Ovary (tissue), 9 donors: Measurements from ENCODE around the gene AGR3. TPM values are rescaled to one million over a fixed set of nuclear protein-coding genes. Genes with fewer than 3 reads are reported as not detected.

Experiments
- DNase-seq, 5 donors: peaks; one replicate each; pipeline ENCODE4 v3.0.0-alpha.2; 2019 to 2020
- H3K27ac ChIP-seq, 2 donors: fragments of 200-600 bp; one replicate each; pipeline versions ENCODE4 v1.5.1 to v1.8.0; 2019 to 2022
- H3K27me3 ChIP-seq: fragments of 200-600 bp; one replicate; pipeline ENCODE4 v1.8.0; 2022
- H3K36me3 ChIP-seq: fragments of 200-600 bp; sonication (generic); one replicate; pipeline ENCODE4 v1.5.1; 2019
- H3K4me1 ChIP-seq: one replicate; pipeline ENCODE4 v1.8.1; 2013; ENCODE audit warnings: mild to moderate bottlenecking, moderate library complexity; ENCODE audit not compliant: insufficient read depth
- H3K4me3 ChIP-seq: fragments of 200-600 bp; sonication (generic); one replicate; pipeline ENCODE4 v1.5.1; 2017
- H3K9me3 ChIP-seq, 2 donors: fragments of 200-600 bp in 1 of 2; sonication (generic) in 1 of 2; one replicate each; pipeline versions ENCODE4 v1.5.1 to v1.8.1; 2013 to 2019; ENCODE audit warnings: mild to moderate bottlenecking in 1 of 2, moderate library complexity in 1 of 2
- CTCF ChIP-seq, 3 donors: fragments of 450-650 bp in 2 of 3; fragments of 200-600 bp in 1 of 3; IDR thresholded peaks; one replicate each; pipeline versions ENCODE4 v1.5.1 to v1.8.0; 2016 to 2022; ENCODE audit warnings: antibody characterized with exemption in 3 of 3, mild to moderate bottlenecking in 1 of 3
- EP300 ChIP-seq: sonication (generic); formaldehyde crosslinking; IDR thresholded peaks from one replicate; pipeline ENCODE4 v1.6.1; 2017; ENCODE audit warnings: antibody characterized with exemption
- POLR2A ChIP-seq: fragments of 450-650 bp; IDR thresholded peaks from one replicate; pipeline ENCODE4 v1.6.1; 2017; ENCODE audit warnings: antibody characterized with exemption, mild to moderate bottlenecking, moderate library complexity
- WGBS, 3 donors: extraction: QIAGEN DNeasy Blood & Tissue Kit in 1 of 3; methylation state at CpG; one replicate each; pipeline versions ENCODE4 v1.1.5 to v1.1.7; 2013 to 2017; 5-methylcytosine and 5-hydroxymethylcytosine counted together
- intact Hi-C, 4 donors: fragments of 100-400 bp; cut with DNase I; formaldehyde crosslinking; loops; one replicate each; pipeline versions ENCODE4 v1.11.0 to v1.15.1; 2022 to 2023
- polyA plus RNA-seq, 2 donors: library from polyadenylated mRNA; stranded (reverse); fragments of 200-250 nt in 1 of 2; fragments of 350-450 nt in 1 of 2; fragmentation: Illumina TruSeq in 1 of 2; extraction: RNeasy Lipid Tissue Mini Kit (QIAGEN cat#74804) in 1 of 2; gene quantifications; one replicate each; pipeline ENCODE4 v1.2.3, GENCODE V29; 2013 to 2014
- total RNA-seq, 7 donors: library from RNA; depleted of rRNA in 2 of 7; stranded (reverse); fragments of >200 nt in 2 of 7; fragmentation: NEBNext Ultra II Directional in 3 of 7; extraction: Animal tissue kit (Norgen Biotek cat#: 25700) in 3 of 7; gene quantifications; one replicate each; pipeline versions ENCODE4 v1.1.0 to v1.2.4, GENCODE V29; 2016 to 2023
- donor health status: DM: no; HTN: no; CAD: no; lungs with moderate emphysema.
- donor health status: DM: no; HTN: no; CAD: no.
- donor health status: Bipolar disorder and iron deficiency.
- donor health status: DM: yes; HTN: yes; CAD: no.
- donor health status: DM: no; HTN: no; CAD: no.
- donor health status: DM: yes; HTN: yes; CAD: no.

Gene AGR3
- total and polyA plus RNA-seq, 9 donors = 0.12 to 57.2 (median 2.3) TPM; not detected in 3

GRCh38 chr7:16839646-16840045 is 42.1 kb downstream of the AGR3 start:
- Histone ChIP-seq H3K27ac (no peak overlapping the region), H3K36me3 (no peaks in the 10 kb centered on the region), H3K27me3 (no peaks in the 10 kb centered on the region), H3K9me3 (no peaks in the 10 kb centered on the region), H3K4me3 (no peak overlapping the region), H3K4me1 (no peaks in the 10 kb centered on the region)
- DNase-seq = no peak
- 48 to 54% (median 54%) methylated on average over 2 of the region's 2 CpGs for WGBS, 3 donors
- intact Hi-C loops = no loop called here
- no peak for TF ChIP-seq CTCF (IDR thresholded peaks at IDR 0.05)
- TF ChIP-seq EP300 = no peak
- TF ChIP-seq POLR2A = no peak

DNA sequence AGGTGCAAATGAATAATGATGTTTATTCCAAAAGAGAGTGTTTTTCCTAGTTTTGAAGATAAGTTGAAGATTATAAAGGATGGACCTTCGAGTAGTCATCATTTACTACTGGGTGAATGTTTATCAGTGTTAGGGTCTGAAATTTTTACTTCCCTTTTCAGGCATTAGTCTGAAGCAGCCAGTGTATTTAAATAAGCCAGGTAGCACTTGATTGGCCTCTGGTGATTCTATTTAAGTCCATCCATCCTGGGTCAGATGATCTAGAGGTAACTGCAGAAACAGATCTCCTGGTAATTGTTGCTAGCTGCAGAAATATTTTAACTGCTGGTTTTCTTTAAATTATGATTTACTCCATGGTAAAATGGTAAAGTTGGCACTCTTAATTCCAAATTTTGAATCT is 42.9 kb downstream of the AGR3 start:
- no peak overlapping the region for H3K27ac ChIP-seq
- no peaks in the 10 kb centered on the region for H3K9me3 ChIP-seq
- intact Hi-C loops = no loop called here
- H3K4me3 ChIP-seq = no peak overlapping the region
- H3K27me3 ChIP-seq = no peaks in the 10 kb centered on the region
- WGBS, 3 donors = 62 to 81% (median 78%) methylated on average over 1 of the region's 1 CpG
- no peak for DNase-seq
- H3K36me3 ChIP-seq = no peaks in the 10 kb centered on the region
- TF ChIP-seq EP300 (no peak), CTCF (IDR thresholded peaks at IDR 0.05) (no peak), POLR2A (no peak)
- no peaks in the 10 kb centered on the region for H3K4me1 ChIP-seq

DNA sequence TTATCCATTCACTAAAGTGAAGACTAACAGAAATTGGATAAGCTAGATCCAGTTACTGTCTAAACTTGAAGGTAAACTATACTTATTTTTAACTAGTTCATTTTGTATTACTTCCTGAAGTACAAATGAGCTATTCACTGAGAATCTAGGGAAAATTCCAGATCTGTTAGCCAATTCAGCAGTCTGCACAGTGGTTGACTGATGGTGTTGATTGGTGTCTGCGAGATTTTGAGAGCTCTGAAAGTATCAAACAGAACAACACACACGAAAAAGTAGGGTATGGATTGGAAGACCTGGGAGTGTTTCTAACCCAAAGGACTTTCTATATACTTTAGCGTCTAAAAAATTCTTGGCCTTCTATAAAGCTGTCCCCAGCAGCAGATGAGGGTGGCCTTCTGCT is 43.4 kb downstream of the AGR3 start:
- no peaks in the 10 kb centered on the region for H3K36me3 ChIP-seq
- TF ChIP-seq CTCF (IDR thresholded peaks at IDR 0.05) = no peak
- TF ChIP-seq POLR2A = no peak
- TF ChIP-seq EP300 = no peak
- no peaks in the 10 kb centered on the region for H3K9me3 ChIP-seq
- H3K27me3 ChIP-seq = no peaks in the 10 kb centered on the region
- intact Hi-C loops = no loop called here
- H3K27ac ChIP-seq = no peak overlapping the region
- no peaks in the 10 kb centered on the region for H3K4me1 ChIP-seq
- DNase-seq = no peak
- H3K4me3 ChIP-seq = no peak overlapping the region
- 77 to 79% (median 77%) methylated on average over 3 of the region's 3 CpGs for whole genome bisulfite sequencing, 3 donors

- Histone ChIP-seq H3K27ac (no peak overlapping the region), H3K27me3 (no peaks in the 10 kb centered on the region), H3K4me1 (no peaks in the 10 kb centered on the region), H3K4me3 (no peak overlapping the region), H3K36me3 (no peaks in the 10 kb centered on the region), H3K9me3 (no peaks in the 10 kb centered on the region)
- 59 to 70% (median 69%) methylated on average over 5 of the region's 5 CpGs for WGBS, 3 donors
- DNase-seq = no peak
- TF ChIP-seq CTCF (IDR thresholded peaks at IDR 0.05) (no peak), POLR2A (no peak), EP300 (no peak)
- intact Hi-C loops = no loop called here
These were observed 45.3 kb downstream of the AGR3 start for GRCh38 chr7:16836481-16836880.

- WGBS, 3 donors = 84 to 94% (median 86%) methylated on average over 1 of the region's 1 CpG
- Histone ChIP-seq H3K27ac (no peak overlapping the region), H3K4me1 (no peaks in the 10 kb centered on the region), H3K9me3 (no peaks in the 10 kb centered on the region), H3K4me3 (no peak overlapping the region), H3K36me3 (no peaks in the 10 kb centered on the region), H3K27me3 (no peaks in the 10 kb centered on the region)
- intact Hi-C loops = no loop called here
- no peak for DNase-seq
- TF ChIP-seq POLR2A (no peak), CTCF (IDR thresholded peaks at IDR 0.05) (no peak), EP300 (no peak)
These were observed 48.4 kb downstream of the AGR3 start for GRCh38 chr7:16833373-16833772.
